Lower leg skin (tissue), 3 donors: ENCODE results near the gene BSPRY.

Source experiments
- POLR2A ChIP-seq, 2 donors: fragments of 450-650 bp; IDR thresholded peaks; one replicate each; pipeline ENCODE4 v1.6.1; 2016 to 2017; ENCODE audit warnings: antibody characterized with exemption in 2 of 2, mild to moderate bottlenecking in 1 of 2, moderate library complexity in 1 of 2
- TF ChIP-seq, protein P1 (sequence below), 3 donors: fragments of 450-650 bp; IDR thresholded peaks; one replicate each; pipeline ENCODE4 v1.5.1; 2016; ENCODE audit warnings: antibody characterized with exemption in 3 of 3, mild to moderate bottlenecking in 3 of 3, moderate library complexity in 2 of 3

DNA sequence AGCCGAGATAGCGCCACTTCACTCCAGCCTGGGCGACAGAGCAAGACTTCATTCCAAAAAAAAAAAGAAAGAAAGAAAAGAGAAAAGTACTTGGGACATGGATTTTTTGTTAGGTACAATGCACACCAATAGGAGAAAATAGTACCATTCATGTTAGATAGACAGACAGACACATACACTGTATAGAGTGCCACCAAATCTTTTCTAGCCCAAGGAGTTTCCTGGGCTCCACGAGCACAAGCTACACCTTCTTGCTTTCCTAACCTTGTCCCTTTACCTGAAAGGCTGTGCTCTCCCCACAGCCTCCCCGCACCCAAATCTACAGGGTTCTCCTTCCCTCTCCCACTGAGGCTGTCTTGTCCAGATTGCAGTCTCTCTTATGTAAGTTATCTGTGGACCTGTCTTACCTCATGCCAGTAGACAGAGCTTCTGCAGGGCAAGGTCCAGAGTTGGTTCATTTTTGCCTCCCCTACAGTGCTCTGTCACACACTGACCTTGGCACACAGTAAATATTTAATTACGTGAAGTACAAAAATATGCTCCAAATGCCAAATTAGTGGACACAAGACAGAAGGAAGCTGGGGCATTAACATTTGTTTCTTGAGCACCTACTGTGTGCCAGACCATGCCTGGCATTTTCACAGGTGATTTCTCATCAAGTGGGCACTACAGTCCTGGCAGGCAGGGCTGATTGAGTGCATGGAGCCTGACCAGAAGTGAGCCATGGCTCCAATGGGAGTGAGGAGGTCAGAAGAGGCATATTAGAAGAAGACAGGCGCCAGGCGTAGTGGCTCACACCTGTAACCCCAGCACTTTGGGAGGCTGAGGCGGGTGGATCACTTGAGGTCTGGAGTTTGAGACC is 45.9 kb downstream of the BSPRY start:
- TF ChIP-seq, protein P1, sequence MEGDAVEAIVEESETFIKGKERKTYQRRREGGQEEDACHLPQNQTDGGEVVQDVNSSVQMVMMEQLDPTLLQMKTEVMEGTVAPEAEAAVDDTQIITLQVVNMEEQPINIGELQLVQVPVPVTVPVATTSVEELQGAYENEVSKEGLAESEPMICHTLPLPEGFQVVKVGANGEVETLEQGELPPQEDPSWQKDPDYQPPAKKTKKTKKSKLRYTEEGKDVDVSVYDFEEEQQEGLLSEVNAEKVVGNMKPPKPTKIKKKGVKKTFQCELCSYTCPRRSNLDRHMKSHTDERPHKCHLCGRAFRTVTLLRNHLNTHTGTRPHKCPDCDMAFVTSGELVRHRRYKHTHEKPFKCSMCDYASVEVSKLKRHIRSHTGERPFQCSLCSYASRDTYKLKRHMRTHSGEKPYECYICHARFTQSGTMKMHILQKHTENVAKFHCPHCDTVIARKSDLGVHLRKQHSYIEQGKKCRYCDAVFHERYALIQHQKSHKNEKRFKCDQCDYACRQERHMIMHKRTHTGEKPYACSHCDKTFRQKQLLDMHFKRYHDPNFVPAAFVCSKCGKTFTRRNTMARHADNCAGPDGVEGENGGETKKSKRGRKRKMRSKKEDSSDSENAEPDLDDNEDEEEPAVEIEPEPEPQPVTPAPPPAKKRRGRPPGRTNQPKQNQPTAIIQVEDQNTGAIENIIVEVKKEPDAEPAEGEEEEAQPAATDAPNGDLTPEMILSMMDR (IDR thresholded peaks at IDR 0.05), result no peak
- TF ChIP-seq POLR2A (IDR thresholded peaks at IDR 0.05), result no peak
